Endothelial cell (in vitro differentiated cells): ENCODE data around the gene SLX9. TPM values are rescaled to one million over a fixed set of nuclear protein-coding genes. Genes with fewer than 3 reads are reported as not detected.

Source experiments
- DNase-seq: peaks from one replicate; pipeline ENCODE4 v3.0.0; 2021; ENCODE audit warnings: low spot score
- H3K27ac Mint-ChIP-seq: one replicate; pipeline ENCODE4 v1.8.0; 2021; ENCODE audit warnings: mixed read lengths, inconsistent platforms; ENCODE audit not compliant: unreplicated experiment
- H3K27me3 Mint-ChIP-seq: one replicate; pipeline ENCODE4 v1.8.0; 2021; ENCODE audit warnings: mild to moderate bottlenecking, moderate library complexity, mixed read lengths, inconsistent platforms; ENCODE audit not compliant: unreplicated experiment
- H3K36me3 Mint-ChIP-seq: one replicate; pipeline ENCODE4 v1.8.0; 2021; ENCODE audit warnings: mild to moderate bottlenecking, low read depth, mixed read lengths, inconsistent platforms; ENCODE audit not compliant: unreplicated experiment
- H3K4me1 Mint-ChIP-seq: one replicate; pipeline ENCODE4 v1.8.0; 2021; ENCODE audit warnings: mild to moderate bottlenecking, mixed read lengths, inconsistent platforms; ENCODE audit not compliant: unreplicated experiment
- H3K4me3 Mint-ChIP-seq: one replicate; pipeline ENCODE4 v1.8.0; 2021; ENCODE audit warnings: mild to moderate bottlenecking, mixed read lengths, inconsistent platforms; ENCODE audit not compliant: unreplicated experiment
- H3K9me3 Mint-ChIP-seq: one replicate; pipeline ENCODE4 v1.8.0; 2021; ENCODE audit warnings: mixed read lengths, inconsistent platforms; ENCODE audit not compliant: unreplicated experiment
- CTCF ChIP-seq: fragments of 200-600 bp; sonication (generic); IDR thresholded peaks from one replicate; pipeline ENCODE4 v1.5.0; 2021; ENCODE audit warnings: antibody characterized with exemption; ENCODE audit not compliant: unreplicated experiment
- long read RNA-seq: library from polyadenylated mRNA; unstranded; transcript quantifications from one replicate; pipeline ENCODE4 v2.0.0, GENCODE V29; 2020; ENCODE audit not compliant: unreplicated experiment
- total RNA-seq: library from RNA; stranded (reverse); fragmentation: NEBNext Ultra II Directional; extraction: Animal tissue kit (Norgen Biotek cat#: 25700); gene quantifications from one replicate; pipeline ENCODE4 v1.2.1, GENCODE V29; 2021; ENCODE audit not compliant: unreplicated experiment

Gene SLX9, protein sequence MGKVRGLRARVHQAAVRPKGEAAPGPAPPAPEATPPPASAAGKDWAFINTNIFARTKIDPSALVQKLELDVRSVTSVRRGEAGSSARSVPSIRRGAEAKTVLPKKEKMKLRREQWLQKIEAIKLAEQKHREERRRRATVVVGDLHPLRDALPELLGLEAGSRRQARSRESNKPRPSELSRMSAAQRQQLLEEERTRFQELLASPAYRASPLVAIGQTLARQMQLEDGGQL
- 13.7 TPM for total RNA-seq
- long read RNA-seq, partial matches to known transcripts, result 2 of 7 reads
- long read RNA-seq, other reads (novel, unspliced or antisense), result 2 of 7 reads

DNA sequence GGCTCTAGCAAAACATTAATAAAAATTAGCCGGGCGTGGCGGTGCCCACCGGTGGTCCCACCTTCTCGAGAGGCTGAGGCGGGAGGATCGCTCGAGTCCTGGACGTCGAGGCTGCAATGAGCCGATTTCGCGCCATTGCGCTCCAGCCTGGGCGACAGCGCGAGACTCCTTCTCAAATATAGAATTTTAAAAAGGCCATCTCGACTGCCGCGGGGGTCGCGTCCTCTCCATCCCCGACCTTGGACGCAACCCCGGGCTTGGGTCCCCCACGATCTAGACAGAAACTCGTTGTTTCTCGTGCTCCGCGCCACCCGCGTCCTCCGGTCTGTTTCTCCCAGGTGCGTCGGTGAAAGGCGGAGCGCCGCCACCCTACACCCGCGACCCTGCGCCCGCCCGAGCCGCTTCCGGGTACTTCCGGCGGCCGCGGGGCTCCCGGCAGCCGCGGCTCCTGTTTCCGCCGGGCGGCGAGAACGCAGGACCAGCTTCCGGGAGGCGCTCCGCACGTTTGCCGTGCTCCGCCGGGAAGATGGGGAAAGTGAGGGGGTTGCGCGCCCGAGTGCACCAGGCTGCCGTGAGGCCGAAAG is at the start of gene SLX9:
Gene SLX9, plus strand, starts transcription at position 498 of the 584 bp plus-strand sequence. Its CDS starts 29 bp downstream, at position 527.
- H3K36me3 Mint-ChIP-seq, result peaks cover 9% of the 10 kb centered on the region
- no peak within 1 kb of the TSS for H3K27ac Mint-ChIP-seq
- H3K9me3 Mint-ChIP-seq, result no peaks in the 10 kb centered on the region
- H3K27me3 Mint-ChIP-seq, result peaks cover 10% of the 10 kb centered on the region
- H3K4me3 Mint-ChIP-seq, result peak within 1 kb of the TSS; percentile 91
- TF ChIP-seq CTCF, result no peak
- peaks cover 17% of the 10 kb centered on the region for H3K4me1 Mint-ChIP-seq
- peak; percentile 54 for DNase-seq

DNA sequence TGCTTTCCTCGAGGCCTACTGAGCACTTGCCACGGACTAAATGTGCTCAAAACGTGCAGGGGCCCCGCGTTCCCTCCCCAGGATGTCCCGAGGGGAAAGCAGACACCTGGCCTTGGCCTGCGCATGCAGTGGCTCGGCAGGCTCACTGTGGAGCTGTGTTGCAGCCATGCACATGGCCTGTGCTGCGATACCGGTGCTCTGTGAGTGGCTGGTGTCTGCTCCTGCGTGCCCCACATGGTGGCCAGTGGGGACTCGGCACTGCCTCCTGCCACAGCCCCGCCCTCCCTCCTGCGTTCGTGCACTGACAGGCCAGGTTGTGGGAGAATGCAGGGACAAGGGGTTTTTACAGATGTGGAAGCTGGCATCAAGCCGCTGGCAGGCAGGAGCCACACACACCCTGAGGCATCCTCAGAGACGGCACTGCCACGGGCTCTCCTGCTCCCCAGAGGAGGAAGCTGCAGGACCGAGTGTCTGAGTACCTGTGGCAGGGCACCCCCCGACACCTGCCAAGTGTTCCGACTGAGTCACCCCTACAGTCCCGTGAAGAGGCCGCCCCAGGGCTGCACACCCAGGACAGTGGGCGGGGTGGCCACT is 49.4 kb upstream of the SLX9 start:
- no peak for TF ChIP-seq CTCF
- Mint-ChIP-seq H3K9me3 (no peaks in the 10 kb centered on the region), H3K27ac (no peak overlapping the region), H3K4me1 (no peaks in the 10 kb centered on the region), H3K36me3 (no peaks in the 10 kb centered on the region), H3K27me3 (peaks cover 2% of the 10 kb centered on the region), H3K4me3 (no peak overlapping the region)
- no peak for DNase-seq

- H3K36me3 Mint-ChIP-seq, result no peaks in the 10 kb centered on the region
- no peak for TF ChIP-seq CTCF
- no peaks in the 10 kb centered on the region for H3K9me3 Mint-ChIP-seq
- no peak for DNase-seq
- H3K27me3 Mint-ChIP-seq, result no peaks in the 10 kb centered on the region
- H3K4me3 Mint-ChIP-seq, result no peak overlapping the region
- H3K4me1 Mint-ChIP-seq, result no peaks in the 10 kb centered on the region
- H3K27ac Mint-ChIP-seq, result no peak overlapping the region
Measured at GRCh38 chr21:44890961-44891541, 48.8 kb upstream of the SLX9 start.

GRCh38 chr21:44891631-44892031 is 48.2 kb upstream of the SLX9 start:
- no peak for TF ChIP-seq CTCF
- no peaks in the 10 kb centered on the region for H3K27me3 Mint-ChIP-seq
- H3K27ac Mint-ChIP-seq, result no peak overlapping the region
- no peaks in the 10 kb centered on the region for H3K9me3 Mint-ChIP-seq
- no peaks in the 10 kb centered on the region for H3K36me3 Mint-ChIP-seq
- no peak for DNase-seq
- no peak overlapping the region for H3K4me3 Mint-ChIP-seq
- H3K4me1 Mint-ChIP-seq, result no peaks in the 10 kb centered on the region
